Measurements from ENCODE around the gene ZNF865. TPM values are rescaled to one million over a fixed set of nuclear protein-coding genes. Genes with fewer than 3 reads are reported as not detected.
"Not testable (repeated sequence)": the region's sequence is repeated elsewhere in the genome, so short reads cannot be mapped to it uniquely, and the experiment has no call there.

ZNF865 gene
- total RNA-seq, 1 donor: 3.3 TPM

- H3K9me3 ChIP-seq (ENCODE audit: low read depth, low read length): no peaks in the 10 kb centered on the region
- peaks cover 4% of the 10 kb centered on the region for H3K27me3 ChIP-seq (ENCODE audit: insufficient read depth, low read length)
- H3K4me3 ChIP-seq (ENCODE audit: low read length): no peak overlapping the region
- peaks cover 25% of the 10 kb centered on the region for H3K4me1 ChIP-seq (ENCODE audit: insufficient read depth, low read length)
Observed at GRCh38 chr19:55581823-55582223, 23.6 kb upstream of the ZNF865 start.

GRCh38 chr19:55582284-55582683 is 23.2 kb upstream of the ZNF865 start:
- H3K27me3 ChIP-seq (ENCODE audit: insufficient read depth, low read length); H3K4me3 ChIP-seq (ENCODE audit: low read length); H3K9me3 ChIP-seq (ENCODE audit: low read depth, low read length): not testable (repeated sequence)
- peaks cover 30% of the 10 kb centered on the region for H3K4me1 ChIP-seq (ENCODE audit: insufficient read depth, low read length)

- H3K4me1 ChIP-seq (ENCODE audit: insufficient read depth, low read length): peaks cover 38% of the 10 kb centered on the region
- H3K9me3 ChIP-seq (ENCODE audit: low read depth, low read length); H3K4me3 ChIP-seq (ENCODE audit: low read length); H3K27me3 ChIP-seq (ENCODE audit: insufficient read depth, low read length): not testable (repeated sequence)
Observed at GRCh38 chr19:55583897-55584296, 21.6 kb upstream of the ZNF865 start.

- H3K4me1 ChIP-seq (ENCODE audit: insufficient read depth, low read length): peaks cover 35% of the 10 kb centered on the region
- H3K4me3 ChIP-seq (ENCODE audit: low read length): no peak overlapping the region
- H3K27me3 ChIP-seq (ENCODE audit: insufficient read depth, low read length): peaks cover 4% of the 10 kb centered on the region
- no peaks in the 10 kb centered on the region for H3K9me3 ChIP-seq (ENCODE audit: low read depth, low read length)
Observed at GRCh38 chr19:55584871-55585270, 20.6 kb upstream of the ZNF865 start.

GRCh38 chr19:55585658-55586339 is 19.6 kb upstream of the ZNF865 start:
- peaks cover 31% of the 10 kb centered on the region for H3K4me1 ChIP-seq (ENCODE audit: insufficient read depth, low read length)
- no peaks in the 10 kb centered on the region for H3K9me3 ChIP-seq (ENCODE audit: low read depth, low read length)
- peaks cover 4% of the 10 kb centered on the region for H3K27me3 ChIP-seq (ENCODE audit: insufficient read depth, low read length)
- H3K4me3 ChIP-seq (ENCODE audit: low read length): no peak overlapping the region

GRCh38 chr19:55586976-55587668 is 18.3 kb upstream of the ZNF865 start:
- Histone ChIP-seq H3K4me1 (ENCODE audit: insufficient read depth, low read length) (peaks cover 23% of the 10 kb centered on the region), H3K9me3 (ENCODE audit: low read depth, low read length) (no peaks in the 10 kb centered on the region), H3K27me3 (ENCODE audit: insufficient read depth, low read length) (peaks cover 4% of the 10 kb centered on the region), H3K4me3 (ENCODE audit: low read length) (peak overlapping the region; percentile 5)

- no peaks in the 10 kb centered on the region for H3K9me3 ChIP-seq (ENCODE audit: low read depth, low read length)
- H3K27me3 ChIP-seq (ENCODE audit: insufficient read depth, low read length): peaks cover 4% of the 10 kb centered on the region
- peaks cover 23% of the 10 kb centered on the region for H3K4me1 ChIP-seq (ENCODE audit: insufficient read depth, low read length)
- no peak overlapping the region for H3K4me3 ChIP-seq (ENCODE audit: low read length)
Observed at GRCh38 chr19:55588738-55589137, 16.7 kb upstream of the ZNF865 start.

- Histone ChIP-seq H3K27me3 (ENCODE audit: insufficient read depth, low read length) (peaks cover 4% of the 10 kb centered on the region), H3K4me1 (ENCODE audit: insufficient read depth, low read length) (peaks cover 23% of the 10 kb centered on the region), H3K9me3 (ENCODE audit: low read depth, low read length) (no peaks in the 10 kb centered on the region), H3K4me3 (ENCODE audit: low read length) (no peak overlapping the region)
Observed at GRCh38 chr19:55590109-55590508, 15.3 kb upstream of the ZNF865 start.

GRCh38 chr19:55590617-55591016 is 14.8 kb upstream of the ZNF865 start:
- Histone ChIP-seq H3K9me3 (ENCODE audit: low read depth, low read length) (no peaks in the 10 kb centered on the region), H3K4me1 (ENCODE audit: insufficient read depth, low read length) (peaks cover 23% of the 10 kb centered on the region), H3K4me3 (ENCODE audit: low read length) (no peak overlapping the region), H3K27me3 (ENCODE audit: insufficient read depth, low read length) (peaks cover 4% of the 10 kb centered on the region)

GRCh38 chr19:55591555-55591954 is 13.9 kb upstream of the ZNF865 start:
- Histone ChIP-seq H3K27me3 (ENCODE audit: insufficient read depth, low read length) (no peaks in the 10 kb centered on the region), H3K4me3 (ENCODE audit: low read length) (no peak overlapping the region), H3K9me3 (ENCODE audit: low read depth, low read length) (no peaks in the 10 kb centered on the region), H3K4me1 (ENCODE audit: insufficient read depth, low read length) (peaks cover 15% of the 10 kb centered on the region)

- H3K4me3 ChIP-seq (ENCODE audit: low read length): no peak overlapping the region
- no peaks in the 10 kb centered on the region for H3K27me3 ChIP-seq (ENCODE audit: insufficient read depth, low read length)
- peaks cover 5% of the 10 kb centered on the region for H3K4me1 ChIP-seq (ENCODE audit: insufficient read depth, low read length)
- H3K9me3 ChIP-seq (ENCODE audit: low read depth, low read length): no peaks in the 10 kb centered on the region
Observed at GRCh38 chr19:55592391-55593090, 12.9 kb upstream of the ZNF865 start.

GRCh38 chr19:55593096-55593772 is 12.2 kb upstream of the ZNF865 start:
- Histone ChIP-seq H3K4me3 (ENCODE audit: low read length) (no peak overlapping the region), H3K9me3 (ENCODE audit: low read depth, low read length) (no peaks in the 10 kb centered on the region), H3K27me3 (ENCODE audit: insufficient read depth, low read length) (no peaks in the 10 kb centered on the region), H3K4me1 (ENCODE audit: insufficient read depth, low read length) (no peaks in the 10 kb centered on the region)

- Histone ChIP-seq H3K9me3 (ENCODE audit: low read depth, low read length) (no peaks in the 10 kb centered on the region), H3K4me3 (ENCODE audit: low read length) (no peak overlapping the region), H3K27me3 (ENCODE audit: insufficient read depth, low read length) (no peaks in the 10 kb centered on the region), H3K4me1 (ENCODE audit: insufficient read depth, low read length) (no peaks in the 10 kb centered on the region)
Observed at GRCh38 chr19:55594996-55595545, 10.4 kb upstream of the ZNF865 start.

- Histone ChIP-seq H3K4me1 (ENCODE audit: insufficient read depth, low read length) (peaks cover 8% of the 10 kb centered on the region), H3K9me3 (ENCODE audit: low read depth, low read length) (no peaks in the 10 kb centered on the region), H3K4me3 (ENCODE audit: low read length) (no peak overlapping the region)
Observed at GRCh38 chr19:55596304-55596703, 9.1 kb upstream of the ZNF865 start.

GRCh38 chr19:55597501-55597921 is 7.9 kb upstream of the ZNF865 start:
- Histone ChIP-seq H3K27me3 (ENCODE audit: insufficient read depth, low read length) (no peaks in the 10 kb centered on the region), H3K9me3 (ENCODE audit: low read depth, low read length) (no peaks in the 10 kb centered on the region), H3K4me3 (ENCODE audit: low read length) (no peak overlapping the region), H3K4me1 (ENCODE audit: insufficient read depth, low read length) (peaks cover 13% of the 10 kb centered on the region)

More at GRCh38 chr19:55596304-55596703, 9.1 kb upstream of the ZNF865 start:
- H3K27me3 ChIP-seq (ENCODE audit: insufficient read depth, low read length): no peaks in the 10 kb centered on the region
